GM18517 (cell line): ENCODE results near the gene LRAT.
"Not testable (repeated sequence)": the region's sequence is repeated elsewhere in the genome, so short reads cannot be mapped to it uniquely, and the experiment has no call there.

Experiments
- ATAC-seq: cut with Tn5 transposase; IDR thresholded peaks from one replicate; pipeline ENCODE4 v1.9.1; 2021; ENCODE audit warnings: mild to moderate bottlenecking, moderate library complexity; ENCODE audit not compliant: unreplicated experiment

LRAT gene

DNA sequence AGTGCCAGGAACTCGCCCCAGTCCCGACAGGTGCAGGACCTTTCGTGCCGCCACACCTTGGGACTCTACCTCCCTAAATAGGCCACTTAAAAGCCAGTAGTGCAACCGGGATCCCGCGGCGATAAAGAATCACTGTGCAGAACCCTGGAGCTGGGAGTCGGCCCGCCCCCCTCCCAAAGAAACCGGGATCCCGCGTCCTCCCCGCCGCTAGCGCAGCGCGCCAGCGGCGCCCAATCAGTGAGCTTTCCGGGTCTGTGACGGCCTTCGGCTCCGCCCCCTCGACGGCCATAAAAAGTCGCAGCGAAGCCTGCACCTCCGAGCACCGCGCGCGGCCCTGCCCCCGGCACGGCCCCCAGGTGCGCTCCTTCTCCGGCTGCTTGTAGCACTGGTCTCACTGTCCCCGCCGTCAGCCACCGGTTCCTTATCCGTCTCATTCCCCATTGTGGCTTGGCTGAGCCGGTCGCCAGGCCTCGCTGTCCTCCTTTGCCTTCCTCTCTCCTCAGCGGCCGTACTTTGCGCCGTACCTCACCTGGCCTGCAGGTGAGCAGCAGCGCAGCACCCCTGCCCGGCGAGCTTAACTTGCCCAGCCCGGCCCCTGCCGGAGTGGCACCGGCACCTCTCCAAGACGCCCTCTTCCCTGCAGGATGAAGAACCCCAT lies at the start of gene LRAT:
TSS of gene LRAT (plus strand) at position 318 of the 658 bp plus-strand sequence. CDS start at position 645, 327 bp downstream.
- no peak for ATAC-seq

DNA sequence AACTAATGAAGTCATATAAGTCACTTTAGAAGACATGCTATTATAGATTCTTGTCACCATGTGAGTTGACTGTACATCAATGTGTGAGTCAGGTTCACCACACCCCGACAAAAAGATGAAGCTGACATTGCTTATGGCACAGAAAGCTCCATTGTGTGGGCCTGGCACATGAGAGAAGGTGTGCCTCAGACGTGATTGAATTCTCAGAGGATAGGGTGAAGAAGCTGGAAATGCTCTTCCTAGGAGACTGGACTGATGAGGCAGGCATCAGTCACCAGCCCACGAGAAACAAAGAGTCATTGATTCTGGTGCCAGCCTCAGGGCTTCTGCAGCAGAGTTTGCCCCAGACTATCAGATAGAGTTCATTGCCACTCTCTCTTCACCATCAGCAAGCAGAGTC lies 35.9 kb upstream of the LRAT start:
- ATAC-seq = no peak

DNA sequence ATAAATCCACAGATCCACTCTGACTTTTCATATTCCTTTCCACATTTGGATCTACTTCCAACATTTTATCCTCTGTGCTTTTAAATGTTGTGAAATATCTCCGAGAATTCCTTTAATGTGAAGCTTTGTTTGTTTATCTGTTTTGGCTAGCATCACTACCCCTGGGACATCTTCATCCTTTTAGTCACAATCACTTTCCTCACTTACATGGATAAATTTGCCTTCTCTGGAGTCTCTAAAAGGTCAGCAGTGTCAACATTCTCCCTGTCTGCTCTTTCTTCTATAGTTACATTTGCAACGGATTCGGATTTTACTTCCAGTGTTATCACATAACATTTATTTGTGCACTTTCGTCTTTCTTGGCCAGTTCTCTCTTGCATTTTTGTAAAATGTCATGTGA lies 34.2 kb upstream of the LRAT start:
- ATAC-seq = no peak

DNA sequence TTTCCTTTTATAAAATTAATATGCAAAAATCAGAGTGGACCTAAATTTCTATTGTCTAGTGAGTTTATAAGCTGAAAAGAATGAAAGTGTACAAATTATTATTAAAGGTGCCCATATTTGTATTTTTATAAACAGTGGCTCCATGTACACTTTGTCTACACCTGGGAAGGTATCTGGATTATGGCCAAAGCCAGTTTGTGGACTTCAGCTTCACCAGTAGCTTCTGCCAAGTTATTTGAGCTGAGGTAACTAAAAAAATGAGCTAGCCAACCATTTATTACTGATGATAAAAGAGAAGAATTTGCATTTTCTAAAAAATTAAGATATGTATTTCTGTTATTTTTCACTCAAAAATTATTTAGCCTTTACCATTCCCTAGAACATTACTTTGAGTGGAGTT lies 32.3 kb upstream of the LRAT start:
- no peak for ATAC-seq

DNA sequence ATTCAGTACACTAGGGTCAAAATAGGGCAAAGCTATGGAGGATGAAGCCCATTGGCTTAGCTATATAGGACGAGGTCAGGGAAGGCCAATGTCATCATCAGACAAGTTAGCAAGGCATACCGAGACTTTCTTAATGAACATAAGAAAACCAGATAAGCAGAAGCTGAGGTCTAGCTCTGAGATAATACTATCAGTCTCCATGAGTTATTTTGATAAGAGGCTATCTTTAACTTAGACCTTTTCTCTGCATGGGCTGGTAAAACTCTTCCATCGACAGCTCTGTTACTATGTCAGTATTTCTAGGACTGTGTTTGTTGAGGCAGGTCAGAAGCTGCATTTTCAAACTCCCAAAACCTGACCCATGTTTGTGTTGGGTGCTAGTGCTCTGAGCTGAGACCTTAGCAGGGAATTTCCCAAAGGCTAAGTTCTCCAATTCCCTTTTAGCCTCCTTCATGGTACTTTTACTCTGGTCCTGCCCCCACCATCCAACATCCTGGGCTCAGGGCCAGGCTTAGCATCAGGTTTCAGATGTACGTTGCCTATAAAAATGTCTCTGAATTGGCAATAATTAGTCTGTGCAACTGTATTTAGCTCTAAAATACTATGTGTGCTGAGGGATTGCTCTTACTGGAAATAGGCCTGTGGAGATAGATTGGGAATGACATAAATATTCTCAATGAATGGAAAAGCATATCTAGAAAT lies 29.3 kb upstream of the LRAT start:
- ATAC-seq = no peak

DNA sequence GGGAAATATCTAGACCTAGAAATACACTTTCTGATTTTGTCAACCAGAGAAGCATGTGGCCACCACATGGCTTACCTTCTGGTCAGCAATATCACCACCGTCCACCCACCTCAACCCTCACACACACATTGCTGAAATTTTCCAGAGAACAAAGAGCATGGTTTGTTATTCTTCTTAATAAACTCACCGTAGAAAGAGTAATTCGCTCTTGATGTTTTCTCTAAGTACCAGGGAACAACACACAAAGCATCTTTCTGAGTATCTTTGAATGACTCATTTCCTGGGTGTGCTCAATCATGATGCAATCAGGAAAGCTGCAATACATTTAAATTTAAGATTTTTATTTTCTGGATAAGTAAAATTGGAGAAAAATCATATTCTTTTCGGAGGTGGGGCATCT lies 24.7 kb upstream of the LRAT start:
- no peak for ATAC-seq

DNA sequence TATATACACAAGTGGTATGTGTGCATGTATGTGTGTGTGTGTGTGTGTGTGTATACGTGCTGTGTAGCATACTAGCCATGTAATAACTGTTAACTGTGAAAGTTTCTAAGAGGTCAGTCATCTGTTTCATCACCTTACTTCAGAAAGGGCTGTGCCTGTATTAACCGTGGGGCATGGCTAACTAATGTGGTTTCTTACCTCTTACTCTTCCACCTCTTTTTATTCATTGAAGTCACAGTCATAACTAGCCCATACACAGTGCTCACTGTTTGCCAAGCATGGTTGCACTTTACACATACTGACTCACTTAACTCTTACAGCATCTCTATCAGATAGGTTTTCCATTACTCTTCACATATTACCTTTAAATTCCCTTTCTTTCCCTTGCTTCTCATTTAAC lies 23.7 kb upstream of the LRAT start:
- ATAC-seq = peak; percentile 77

DNA sequence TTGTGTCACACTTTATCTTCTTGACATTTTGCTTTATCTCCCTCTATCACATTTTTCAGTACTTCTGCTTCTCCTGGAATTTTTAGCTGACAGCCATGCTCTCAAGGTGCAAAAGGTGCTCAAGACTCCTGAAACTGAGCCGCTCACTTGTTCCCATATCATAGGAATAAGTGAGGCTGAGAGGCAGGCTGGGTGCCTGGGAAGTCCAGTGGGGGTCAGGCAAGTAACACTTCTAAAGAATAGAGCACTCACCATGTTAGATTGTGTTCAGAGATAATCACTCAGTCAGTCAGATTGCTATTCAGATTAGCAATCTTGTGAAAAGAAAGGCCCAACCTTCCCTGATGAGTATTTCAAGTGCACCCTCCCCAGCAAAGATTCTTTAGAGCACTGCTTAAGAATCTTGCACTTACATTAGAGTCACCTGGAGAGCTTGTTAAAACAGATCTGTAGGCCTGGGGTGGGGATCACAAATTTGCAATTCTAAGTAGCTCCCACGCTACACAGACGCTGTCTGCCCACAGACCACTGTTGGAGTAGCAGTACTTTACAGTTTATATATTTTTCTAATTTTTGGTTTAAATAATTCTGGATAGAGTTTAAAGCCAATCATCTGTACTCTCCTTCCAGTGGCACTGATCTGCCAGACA lies 23.1 kb upstream of the LRAT start:
- ATAC-seq = no peak

DNA sequence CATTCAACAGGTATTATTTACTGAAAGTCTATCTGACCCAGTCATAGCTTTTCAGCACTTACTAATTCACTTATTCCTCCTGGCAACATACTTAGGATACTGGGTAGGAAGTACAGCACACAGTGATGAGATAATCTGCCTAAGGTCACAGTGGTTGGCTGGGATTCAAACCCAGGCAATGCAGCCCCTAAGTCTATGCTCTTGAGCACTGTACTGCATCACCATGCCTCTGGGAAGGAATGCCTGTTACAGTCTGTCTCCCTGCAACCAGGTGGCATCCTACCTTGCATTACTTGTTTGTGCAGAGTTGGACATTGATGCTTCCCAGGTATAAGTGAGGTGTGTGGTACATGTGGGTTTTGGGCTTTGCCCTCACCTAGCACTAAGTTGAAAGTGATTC lies 21.5 kb upstream of the LRAT start:
- no peak for ATAC-seq

DNA sequence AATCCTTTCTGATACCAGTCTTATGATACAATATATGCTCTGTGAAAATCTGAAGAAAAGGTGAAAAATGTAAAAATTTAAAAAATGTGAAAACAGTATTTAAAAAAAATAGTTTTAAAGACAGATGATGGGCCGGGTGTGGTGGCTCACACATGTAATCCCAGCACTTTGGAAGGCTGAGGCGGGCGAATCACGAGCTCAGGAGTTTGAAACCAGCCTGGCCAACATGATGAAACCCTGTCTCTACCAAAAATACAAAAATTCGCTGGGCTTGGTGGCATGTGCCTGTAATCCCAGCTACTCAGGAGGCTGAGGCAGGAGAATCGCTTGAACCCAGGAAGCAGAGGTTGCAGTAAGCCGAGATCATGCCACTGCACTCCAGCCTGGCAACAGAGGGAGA lies 20.2 kb upstream of the LRAT start:
- ATAC-seq = not testable (repeated sequence)

DNA sequence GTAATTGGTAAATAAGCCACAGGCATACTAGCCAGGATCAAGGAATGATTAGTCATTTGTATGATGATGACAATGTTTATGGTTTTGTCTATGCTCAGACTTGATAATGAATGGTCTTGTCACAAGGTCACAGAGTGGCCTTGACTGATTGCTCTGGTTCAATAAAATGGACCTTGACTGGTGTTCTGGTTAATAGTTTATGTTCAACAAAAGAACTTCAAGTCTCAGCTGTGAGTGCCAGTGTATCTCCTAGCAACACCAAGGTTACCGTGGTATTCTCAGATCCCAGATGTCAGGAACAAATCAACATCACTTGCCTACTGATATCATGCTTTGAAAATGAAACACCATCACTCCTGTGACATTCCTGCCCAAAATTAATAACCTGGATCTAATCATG lies 16.3 kb upstream of the LRAT start:
- no peak for ATAC-seq

DNA sequence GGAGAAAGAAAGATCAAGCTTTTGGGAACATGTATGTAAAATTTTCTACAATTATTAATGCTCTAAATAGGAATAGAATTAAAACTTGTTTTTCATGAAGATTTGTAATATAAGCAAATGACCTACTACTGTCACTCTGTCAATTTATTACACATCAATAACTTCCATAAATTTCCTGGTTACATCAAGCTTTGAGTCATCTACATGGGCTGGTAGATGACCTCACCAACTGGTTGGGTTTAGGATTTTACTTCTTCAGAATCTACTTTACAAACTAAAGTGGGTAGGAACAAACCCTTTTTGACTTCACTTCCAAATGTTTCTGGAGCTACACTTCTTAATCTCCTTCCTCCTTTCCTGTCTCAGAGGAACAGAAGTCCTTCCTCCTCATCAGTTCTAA lies 12.0 kb upstream of the LRAT start:
- no peak for ATAC-seq

DNA sequence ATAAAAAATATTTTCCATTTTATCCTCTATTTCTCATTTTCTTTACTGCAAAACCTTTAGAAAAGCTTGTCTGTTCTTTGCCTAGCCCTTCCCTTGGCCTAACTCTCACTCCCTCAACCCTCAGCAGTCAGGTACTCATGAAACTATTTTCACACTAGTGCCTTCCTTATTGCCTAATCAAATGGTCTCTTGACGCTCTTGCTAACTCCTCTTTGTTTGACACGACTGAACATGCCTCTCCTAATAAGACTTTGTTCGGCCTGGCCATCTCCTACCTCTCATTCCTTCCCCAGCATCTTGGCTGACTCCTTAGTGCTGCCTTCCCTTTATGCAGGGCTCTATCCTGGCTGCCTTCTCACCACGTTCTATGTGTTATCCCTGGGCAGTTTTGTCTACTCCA lies 11.1 kb upstream of the LRAT start:
- ATAC-seq = no peak

DNA sequence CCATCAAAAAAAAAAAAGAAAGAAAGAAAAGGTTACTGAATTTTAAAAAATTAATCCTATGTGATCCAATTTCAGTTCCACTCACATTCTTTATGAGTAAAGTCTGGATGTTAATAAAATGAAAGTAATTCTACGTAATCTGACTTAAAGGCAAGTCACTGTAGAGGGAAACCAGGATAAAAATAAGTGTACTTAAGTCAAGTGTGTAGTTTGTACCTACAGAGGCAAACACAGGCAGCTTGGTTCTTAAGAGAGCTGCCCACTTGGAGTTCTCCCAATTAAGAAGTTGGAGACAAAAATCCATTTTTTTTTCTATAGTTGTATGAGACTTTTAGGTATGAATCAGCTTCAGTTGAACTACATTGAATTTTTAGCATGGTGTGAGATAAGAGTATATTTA lies 7.0 kb upstream of the LRAT start:
- no peak for ATAC-seq

DNA sequence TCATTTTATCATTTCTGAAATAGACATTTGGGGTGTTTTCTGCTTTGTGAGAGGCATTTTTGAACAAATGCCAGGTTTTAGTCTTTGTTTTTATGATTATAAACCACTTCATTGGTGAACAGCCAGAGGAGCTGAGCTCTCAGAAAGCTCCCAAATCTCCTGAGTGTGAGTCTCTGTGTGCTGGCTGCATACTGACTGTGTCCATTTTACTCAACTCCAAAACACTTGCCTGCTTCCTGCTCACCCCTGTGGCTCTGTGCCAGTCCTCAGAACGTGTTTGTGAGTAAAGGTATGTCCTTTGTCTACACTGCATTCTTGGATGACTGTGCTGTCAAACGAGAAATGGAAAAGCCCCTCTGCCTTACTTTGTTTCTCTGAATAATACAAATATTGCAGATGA lies 5.4 kb upstream of the LRAT start:
- ATAC-seq = no peak

DNA sequence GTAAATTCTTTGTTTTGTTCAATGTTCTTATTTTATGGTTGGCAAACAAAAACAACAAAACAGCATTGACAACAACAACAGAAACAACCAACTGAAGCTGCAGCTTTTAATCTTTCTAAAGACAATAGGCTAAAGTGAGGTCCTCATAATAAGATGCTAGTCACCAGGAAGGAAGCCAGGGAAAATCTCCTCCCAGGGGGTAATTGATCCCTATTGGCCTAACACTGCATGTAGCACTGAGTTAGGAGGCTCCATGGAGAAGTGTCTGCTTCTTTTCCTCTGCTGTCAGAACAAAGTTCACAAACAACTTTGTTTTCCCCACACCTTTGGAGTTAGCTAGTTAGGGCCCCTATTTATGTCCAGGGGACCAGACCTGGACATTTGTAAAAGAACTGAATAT lies 4.7 kb upstream of the LRAT start:
- ATAC-seq = no peak

DNA sequence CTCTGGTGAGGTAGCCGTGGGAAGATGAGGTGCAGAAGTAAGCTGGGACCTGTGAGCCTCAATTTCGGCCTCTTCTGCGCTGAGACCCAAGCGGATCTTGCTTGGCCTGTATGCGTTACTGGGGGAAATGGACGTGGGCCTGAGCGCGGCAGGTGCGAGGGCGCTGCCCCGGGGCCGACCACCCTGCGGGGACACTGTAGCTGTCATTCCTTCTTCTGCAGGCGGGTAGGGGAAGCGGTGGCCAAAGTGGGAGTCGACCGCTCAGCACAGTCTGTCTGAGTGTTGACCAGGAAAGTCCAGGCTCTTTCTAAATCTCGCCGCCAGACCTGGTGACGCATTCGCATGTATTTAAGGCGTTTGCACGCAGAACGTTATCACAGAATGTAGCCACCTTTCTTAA lies 3.3 kb upstream of the LRAT start:
- ATAC-seq = no peak

DNA sequence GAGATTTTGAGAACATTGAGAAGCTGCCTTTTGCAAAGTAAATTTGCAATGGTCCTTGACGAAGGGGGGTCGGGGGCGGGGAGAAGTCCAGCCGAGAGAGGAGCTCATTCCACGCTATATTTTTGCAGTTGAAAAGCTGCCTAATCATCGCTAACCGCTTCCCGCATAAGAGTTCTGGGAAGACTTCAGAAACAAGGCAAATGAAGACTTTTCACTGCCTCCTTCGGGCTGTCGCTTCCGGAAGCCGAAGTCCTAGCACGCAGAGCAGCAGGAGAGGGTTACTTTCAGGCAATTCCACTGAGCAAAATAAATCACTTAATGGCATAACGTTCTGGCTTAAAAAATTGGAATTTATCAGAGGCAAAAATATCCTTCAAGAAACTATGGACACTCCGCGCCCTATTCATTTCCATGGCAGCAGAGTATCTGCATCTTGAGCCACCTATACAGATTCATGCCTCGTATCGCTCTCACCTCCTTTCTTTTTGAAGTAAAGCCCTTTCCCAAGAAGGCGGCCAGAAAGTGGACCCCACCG lies 2.6 kb upstream of the LRAT start:
- ATAC-seq = no peak

DNA sequence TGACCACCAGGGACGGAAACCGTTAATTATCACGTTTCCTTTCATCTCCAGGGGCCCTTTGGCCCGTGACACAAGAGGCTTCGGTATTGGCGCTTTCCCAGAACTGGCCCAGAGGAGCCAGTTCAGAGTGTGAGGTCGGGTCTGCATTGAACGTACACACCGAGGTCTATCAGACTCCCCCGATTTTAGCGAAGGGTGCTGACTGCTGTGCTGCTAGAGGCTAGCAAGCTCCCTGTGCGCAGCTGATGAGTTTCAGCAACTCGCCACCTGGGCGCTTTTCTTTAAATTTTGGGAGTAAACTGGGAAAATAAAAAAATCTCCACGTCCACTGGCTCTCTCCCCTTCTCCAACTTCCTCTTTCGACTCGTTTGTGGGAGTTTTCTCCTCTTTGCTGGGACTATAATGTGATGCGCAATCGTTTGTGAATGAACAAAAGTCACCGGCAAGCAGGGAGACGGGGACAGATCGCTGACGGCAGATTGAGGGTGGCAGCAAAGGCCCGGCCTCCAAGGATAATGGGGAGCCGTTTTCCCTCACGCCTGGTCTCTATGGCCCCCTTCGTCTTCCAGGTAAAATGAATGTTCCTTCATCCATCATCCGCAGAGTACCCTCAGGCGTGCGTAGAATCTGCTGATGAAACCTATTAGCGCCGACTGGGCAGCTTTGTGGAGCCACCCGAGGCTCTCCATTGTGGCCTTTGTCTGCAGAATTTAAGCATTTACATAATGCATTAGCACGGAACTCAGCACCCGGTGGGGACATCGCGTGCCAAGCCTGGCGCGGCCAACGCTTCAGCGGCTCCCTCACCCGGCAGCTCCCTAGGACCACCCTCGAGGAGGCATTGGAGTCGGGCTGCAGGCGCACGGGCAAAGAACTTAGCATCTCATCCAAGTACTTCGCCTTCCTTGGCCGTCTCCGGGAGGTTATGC lies 1.6 kb upstream of the LRAT start:
- ATAC-seq = no peak

DNA sequence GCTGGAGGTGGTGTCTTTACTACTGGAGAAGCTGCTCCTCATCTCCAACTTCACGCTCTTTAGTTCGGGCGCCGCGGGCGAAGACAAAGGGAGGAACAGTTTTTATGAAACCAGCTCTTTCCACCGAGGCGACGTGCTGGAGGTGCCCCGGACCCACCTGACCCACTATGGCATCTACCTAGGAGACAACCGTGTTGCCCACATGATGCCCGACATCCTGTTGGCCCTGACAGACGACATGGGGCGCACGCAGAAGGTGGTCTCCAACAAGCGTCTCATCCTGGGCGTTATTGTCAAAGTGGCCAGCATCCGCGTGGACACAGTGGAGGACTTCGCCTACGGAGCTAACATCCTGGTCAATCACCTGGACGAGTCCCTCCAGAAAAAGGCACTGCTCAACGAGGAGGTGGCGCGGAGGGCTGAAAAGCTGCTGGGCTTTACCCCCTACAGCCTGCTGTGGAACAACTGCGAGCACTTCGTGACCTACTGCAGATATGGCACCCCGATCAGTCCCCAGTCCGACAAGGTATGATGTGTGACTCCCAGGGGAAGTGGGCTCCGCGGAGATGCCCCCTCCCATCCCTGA lies 634 bp downstream of the LRAT start:
- no peak for ATAC-seq

DNA sequence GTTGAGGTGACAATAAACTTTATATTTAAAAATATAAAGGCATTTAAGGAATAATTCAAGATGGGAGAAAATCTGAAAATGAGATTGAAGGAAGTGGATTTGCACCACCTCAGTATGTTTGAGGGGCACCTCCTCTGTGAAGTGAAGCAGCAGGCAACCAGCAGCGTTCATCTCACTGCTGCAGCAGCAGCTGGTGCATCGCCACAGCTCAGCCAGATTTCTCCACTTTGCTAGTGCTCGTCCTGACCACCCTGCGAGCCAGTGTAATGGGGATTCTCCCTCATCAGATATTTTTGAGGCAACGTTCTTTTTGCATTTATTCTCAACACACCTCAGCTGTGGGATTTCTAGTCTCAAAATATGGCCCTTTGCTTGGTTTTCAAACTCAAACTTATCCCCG lies 13.9 kb downstream of the LRAT start:
- ATAC-seq = no peak
